Endothelial cell of umbilical vein (primary cell): ENCODE results near the gene NRCAM. TPM values are rescaled to one million over a fixed set of nuclear protein-coding genes. Genes with fewer than 3 reads are reported as not detected.

ENCODE experiments used
- BruUV-seq: library from RNA; stranded (reverse); fragments of 400-500 nt; replicated peaks from 2 replicates; lab custom pipeline; 2021; lab: Mats Ljungman, UMichigan
- CTCF ChIA-PET: fragments of 300-600, 350-600 bp; sonication (Branson Sonifier 250); formaldehyde crosslinking; loops from one replicate; lab custom pipeline; 2021; ENCODE audit warnings: antibody characterized with exemption, inconsistent platforms; lab: Charles Lee
- POLR2A ChIA-PET: fragments of 300-600, 350-600 bp; sonication (Branson Sonifier 250); formaldehyde crosslinking; loops from one replicate; lab custom pipeline; 2021; ENCODE audit warnings: antibody characterized with exemption, inconsistent platforms; lab: Charles Lee
- DNase-seq: peaks from one replicate; pipeline ENCODE4 v3.0.0-alpha.2; 2011; ENCODE audit warnings: low read depth, low spot score
- FAIRE-seq: peaks from 2 replicates; lab custom pipeline; 2011; peaks lifted over from hg19 to GRCh38; lab: Jason Lieb, UNC
- H2AFZ ChIP-seq: 2 replicates; pipeline ENCODE4 v1.6.0; 2012; ENCODE audit warnings: low read depth, low read length, control low read depth, inconsistent platforms
- H3K27ac ChIP-seq: 2 replicates; pipeline ENCODE4 v1.5.1; 2011; ENCODE audit warnings: low read depth, mild to moderate bottlenecking, control low read depth, low read length, moderate library complexity; ENCODE audit not compliant: insufficient read depth
- H3K27me3 ChIP-seq, 2 experiments: 2 replicates each; pipeline versions ENCODE4 v1.6.0 to v1.6.1; 2011; ENCODE audit warnings: low read length in 2 of 2, mixed read lengths in 1 of 2; ENCODE audit not compliant: control insufficient read depth in 2 of 2, insufficient read depth in 2 of 2
- H3K36me3 ChIP-seq, 2 experiments: 2 replicates in 1 of 2; 3 replicates in 1 of 2; pipeline ENCODE4 v1.5.1; 2011; ENCODE audit warnings: low read length in 2 of 2, mild to moderate bottlenecking in 1 of 2, moderate library complexity in 1 of 2; ENCODE audit not compliant: control insufficient read depth in 2 of 2, insufficient read depth in 2 of 2; ENCODE audit errors: extremely low read depth in 1 of 2
- H3K4me1 ChIP-seq: 3 replicates; pipeline ENCODE4 v1.5.1; 2011; ENCODE audit warnings: mild to moderate bottlenecking, low read length; ENCODE audit not compliant: control insufficient read depth, insufficient read depth; ENCODE audit errors: extremely low read depth
- H3K4me2 ChIP-seq: 2 replicates; pipeline ENCODE4 v1.6.1; 2011; ENCODE audit warnings: low read length, control low read depth, mixed read lengths; ENCODE audit not compliant: insufficient read depth
- H3K4me3 ChIP-seq, 3 experiments: fragments of 200-600 bp in 1 of 3; sonication (generic), shearing (Covaris generic) in 1 of 3; replicated peaks in 1 of 3; 2 replicates each; pipeline ENCODE4 v1.5.1; 2011 to 2016; ENCODE audit warnings: control low read depth in 3 of 3, low read length in 3 of 3, mild to moderate bottlenecking in 2 of 3, inconsistent platforms in 1 of 3, low read depth in 1 of 3, moderate library complexity in 1 of 3; ENCODE audit not compliant: insufficient read depth in 1 of 3
- H3K79me2 ChIP-seq: 2 replicates; pipeline ENCODE4 v1.6.0; 2012; ENCODE audit warnings: low read length, inconsistent platforms; ENCODE audit not compliant: control insufficient read depth, insufficient read depth
- H3K9ac ChIP-seq: replicated peaks from 2 replicates; pipeline ENCODE3; 2011; ENCODE audit warnings: low read length, control low read depth; ENCODE audit not compliant: insufficient read depth; ENCODE audit errors: extremely low read depth
- H3K9me1 ChIP-seq: replicated peaks from 3 replicates; pipeline ENCODE4 v1.6.0; 2011; ENCODE audit warnings: mild to moderate bottlenecking, low read length; ENCODE audit not compliant: control insufficient read depth, insufficient read depth; ENCODE audit errors: extremely low read depth
- H3K9me3 ChIP-seq: replicated peaks from 2 replicates; pipeline ENCODE4 v1.5.1; 2012; ENCODE audit warnings: low read length, inconsistent platforms; ENCODE audit not compliant: control insufficient read depth, insufficient read depth
- H4K20me1 ChIP-seq: replicated peaks from 2 replicates; pipeline ENCODE3; 2011; ENCODE audit warnings: mild to moderate bottlenecking, low read length; ENCODE audit not compliant: control insufficient read depth, insufficient read depth; ENCODE audit errors: extremely low read depth
- EZH2 ChIP-seq: IDR thresholded peaks from 2 replicates; pipeline ENCODE4 v1.6.1; 2012; ENCODE audit warnings: borderline replicate concordance, low read depth, mild to moderate bottlenecking, moderate library complexity, low read length, inconsistent platforms; ENCODE audit not compliant: severe bottlenecking
- FOS ChIP-seq: IDR thresholded peaks from 2 replicates; pipeline ENCODE4 v1.6.1; 2011; ENCODE audit warnings: mild to moderate bottlenecking, low read length, moderate library complexity, borderline replicate concordance; ENCODE audit not compliant: insufficient read depth
- GATA2 ChIP-seq: IDR thresholded peaks from 2 replicates; pipeline ENCODE4 v1.7.0; 2011; ENCODE audit warnings: low read depth, mild to moderate bottlenecking, moderate library complexity, mixed read lengths, low read length; ENCODE audit not compliant: insufficient read length, insufficient read depth
- JUN ChIP-seq: IDR thresholded peaks from 2 replicates; pipeline ENCODE4 v1.6.1; 2011; ENCODE audit warnings: borderline replicate concordance, low read depth; ENCODE audit not compliant: insufficient read length, insufficient read depth
- MAX ChIP-seq: IDR thresholded peaks from 2 replicates; pipeline ENCODE4 v1.6.1; 2011; ENCODE audit not compliant: insufficient read depth, insufficient read length
- MYC ChIP-seq: IDR thresholded peaks from one replicate; pipeline ENCODE4 v1.6.1; 2011; ENCODE audit warnings: mild to moderate bottlenecking, low read depth, low read length
- POLR2A ChIP-seq: IDR thresholded peaks from 2 replicates; pipeline ENCODE4 v1.6.1; 2012; ENCODE audit warnings: low read depth, mild to moderate bottlenecking, control low read depth, low read length
- POLR2AphosphoS5 ChIP-seq: IDR thresholded peaks from 2 replicates; pipeline ENCODE4 v1.6.1; 2012; ENCODE audit warnings: low read depth, mild to moderate bottlenecking, control low read depth, low read length, moderate library complexity; ENCODE audit not compliant: insufficient read depth
- dilution Hi-C: fragments of 300-500 bp; cut with MboI; formaldehyde crosslinking; loops from one replicate; pipeline ENCODE4 v1.15.0; 2019; ENCODE audit warnings: low sequenced_read_pairs; ENCODE audit not compliant: extremely low pct_ligation_motif_present
- intact Hi-C: fragments of 100-400 bp; cut with micrococcal nuclease; formaldehyde crosslinking; loops from one replicate; pipeline ENCODE4 v1.10.0; 2022
- polyA plus RNA-seq, 4 experiments: library from polyadenylated mRNA; depleted of rRNA in 3 of 4; stranded (reverse) in 3 of 4; unstranded in 1 of 4; fragments of >200 nt; gene quantifications; 2 replicates each; pipeline versions ENCODE4 v1.2.1 to v1.2.3, GENCODE V29; 2011 to 2012; ENCODE audit warnings: missing spikeins in 1 of 4
- total RNA-seq: library from RNA; stranded (reverse); gene quantifications from 2 replicates; pipeline ENCODE4 v1.2.3, GENCODE V29; 2021
- TF ChIP-seq, protein P1 (sequence below), 2 donors: IDR thresholded peaks; 1 replicate in 1 of 2; 2 replicates in 1 of 2; pipeline ENCODE4 v1.5.1; 2011; ENCODE audit warnings: low read length in 2 of 2, mild to moderate bottlenecking in 2 of 2, moderate library complexity in 2 of 2, control low read depth in 1 of 2, inconsistent platforms in 1 of 2, low read depth in 1 of 2; ENCODE audit not compliant: insufficient read depth in 1 of 2; ENCODE audit errors: extremely low read depth in 1 of 2

Gene NRCAM
- total and polyA plus RNA-seq, 2 donors (not counting 3 experiments of a cell fraction or from before 2014, with no cell fraction given), result 26.0 to 47.6 TPM

- no peaks in the 10 kb centered on the region for H4K20me1 ChIP-seq
- H3K4me1 ChIP-seq, result no peaks in the 10 kb centered on the region
- no peak overlapping the region for H2AFZ ChIP-seq
- H3K27me3 ChIP-seq, result no peaks in the 10 kb centered on the region
- DNase-seq (no peak), FAIRE-seq (no peak)
- TF ChIP-seq POLR2A (no peak), EZH2 (no peak), MYC (no peak), JUN (no peak), GATA2 (no peak), MAX (no peak), FOS (no peak), POLR2AphosphoS5 (no peak)
- TF ChIP-seq, protein P1, sequence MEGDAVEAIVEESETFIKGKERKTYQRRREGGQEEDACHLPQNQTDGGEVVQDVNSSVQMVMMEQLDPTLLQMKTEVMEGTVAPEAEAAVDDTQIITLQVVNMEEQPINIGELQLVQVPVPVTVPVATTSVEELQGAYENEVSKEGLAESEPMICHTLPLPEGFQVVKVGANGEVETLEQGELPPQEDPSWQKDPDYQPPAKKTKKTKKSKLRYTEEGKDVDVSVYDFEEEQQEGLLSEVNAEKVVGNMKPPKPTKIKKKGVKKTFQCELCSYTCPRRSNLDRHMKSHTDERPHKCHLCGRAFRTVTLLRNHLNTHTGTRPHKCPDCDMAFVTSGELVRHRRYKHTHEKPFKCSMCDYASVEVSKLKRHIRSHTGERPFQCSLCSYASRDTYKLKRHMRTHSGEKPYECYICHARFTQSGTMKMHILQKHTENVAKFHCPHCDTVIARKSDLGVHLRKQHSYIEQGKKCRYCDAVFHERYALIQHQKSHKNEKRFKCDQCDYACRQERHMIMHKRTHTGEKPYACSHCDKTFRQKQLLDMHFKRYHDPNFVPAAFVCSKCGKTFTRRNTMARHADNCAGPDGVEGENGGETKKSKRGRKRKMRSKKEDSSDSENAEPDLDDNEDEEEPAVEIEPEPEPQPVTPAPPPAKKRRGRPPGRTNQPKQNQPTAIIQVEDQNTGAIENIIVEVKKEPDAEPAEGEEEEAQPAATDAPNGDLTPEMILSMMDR (IDR thresholded peaks at IDR 0.05; ENCODE audit: extremely low read depth in 1 of 2, insufficient read depth in 1 of 2, low read depth in 1 of 2, low read length in 2 of 2), result no peak
- no peak overlapping the region for H3K9ac ChIP-seq
- intact Hi-C loops, result loop anchor here (2.0 to 5.0 kb wide), 2 partner anchors 206 to 405 kb away; partner anchors contain the start of gene CBLL1
- no peak overlapping the region for H3K27ac ChIP-seq
- H3K4me3 ChIP-seq, result no peak overlapping the region
- H3K9me3 ChIP-seq, result no peaks in the 10 kb centered on the region
- no peaks in the 10 kb centered on the region for H3K79me2 ChIP-seq
- CTCF ChIA-PET, result interaction anchor here (1.3 to 3.9 kb wide), 10 partner anchors 34 to 404 kb away, joined by 3 to 47 read pairs (median 18); partner anchors contain the start of genes CBLL1 and LAMB1
- POLR2A ChIA-PET, result no interaction called here
- dilution Hi-C loops, result loop anchor here (5.0 kb wide), 1 partner anchor 145 kb away; the partner anchor contains the start of gene LAMB1
- peaks cover 0 to 4% of the 10 kb centered on the region in 2 experiments for H3K36me3 ChIP-seq
- no peak overlapping the region for H3K4me2 ChIP-seq
- BruUV-seq, result no TSS peak
- H3K9me1 ChIP-seq, result no peaks in the 10 kb centered on the region
Observed at GRCh38 chr7:108147031-108147563, 309.1 kb downstream of the NRCAM start.
